Hepatocyte (in vitro differentiated cells): ENCODE data around the gene GATA2.

ENCODE experiments used
- EZH2 ChIP-seq: fragments of 200-600 bp; sonication (generic); IDR thresholded peaks from 2 replicates; pipeline ENCODE4 v1.6.1; 2016; ENCODE audit warnings: antibody characterized with exemption, mild to moderate bottlenecking, borderline replicate concordance
- EZH2phosphoT487 ChIP-seq: fragments of 200-600 bp; sonication (generic); IDR thresholded peaks from one replicate; pipeline ENCODE4 v1.6.1; 2018; ENCODE audit warnings: antibody characterized with exemption, mild to moderate bottlenecking, low read depth, moderate library complexity; ENCODE audit not compliant: unreplicated experiment, severe bottlenecking
- TF ChIP-seq, protein P1 (sequence below): fragments of 200-600 bp; sonication (generic); IDR thresholded peaks from 2 replicates; pipeline ENCODE4 v1.5.1; 2016; ENCODE audit warnings: antibody characterized with exemption, mild to moderate bottlenecking; ENCODE audit not compliant: poor library complexity

DNA sequence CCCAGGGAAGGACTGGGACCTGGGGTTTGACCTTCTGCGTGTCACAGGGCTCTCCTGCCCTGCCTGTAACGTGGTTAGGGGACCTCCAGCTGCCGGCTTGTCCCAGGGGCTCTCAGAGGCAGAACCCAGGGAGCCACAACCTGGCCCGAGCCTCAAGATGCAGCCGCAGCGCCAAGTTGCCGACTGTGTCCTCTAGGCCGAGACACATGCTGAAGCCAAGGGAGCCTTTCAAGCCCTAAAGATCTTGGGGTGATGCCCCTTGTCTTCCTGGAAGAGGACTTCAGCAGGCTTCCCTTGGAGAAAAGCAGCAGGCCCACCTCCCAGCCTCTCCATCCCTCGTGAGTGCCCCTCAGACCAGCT, 33.6 kb downstream of the GATA2 start:
- TF ChIP-seq, protein P1, sequence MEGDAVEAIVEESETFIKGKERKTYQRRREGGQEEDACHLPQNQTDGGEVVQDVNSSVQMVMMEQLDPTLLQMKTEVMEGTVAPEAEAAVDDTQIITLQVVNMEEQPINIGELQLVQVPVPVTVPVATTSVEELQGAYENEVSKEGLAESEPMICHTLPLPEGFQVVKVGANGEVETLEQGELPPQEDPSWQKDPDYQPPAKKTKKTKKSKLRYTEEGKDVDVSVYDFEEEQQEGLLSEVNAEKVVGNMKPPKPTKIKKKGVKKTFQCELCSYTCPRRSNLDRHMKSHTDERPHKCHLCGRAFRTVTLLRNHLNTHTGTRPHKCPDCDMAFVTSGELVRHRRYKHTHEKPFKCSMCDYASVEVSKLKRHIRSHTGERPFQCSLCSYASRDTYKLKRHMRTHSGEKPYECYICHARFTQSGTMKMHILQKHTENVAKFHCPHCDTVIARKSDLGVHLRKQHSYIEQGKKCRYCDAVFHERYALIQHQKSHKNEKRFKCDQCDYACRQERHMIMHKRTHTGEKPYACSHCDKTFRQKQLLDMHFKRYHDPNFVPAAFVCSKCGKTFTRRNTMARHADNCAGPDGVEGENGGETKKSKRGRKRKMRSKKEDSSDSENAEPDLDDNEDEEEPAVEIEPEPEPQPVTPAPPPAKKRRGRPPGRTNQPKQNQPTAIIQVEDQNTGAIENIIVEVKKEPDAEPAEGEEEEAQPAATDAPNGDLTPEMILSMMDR, result no peak
- TF ChIP-seq EZH2 (no peak), EZH2phosphoT487 (no peak)
